ENCODE data around the gene FAM53B. TPM values are rescaled to one million over a fixed set of nuclear protein-coding genes. Genes with fewer than 3 reads are reported as not detected.

Gene FAM53B
- total RNA-seq, 1 experiment from 2014 or later: 6.7 TPM

DNA sequence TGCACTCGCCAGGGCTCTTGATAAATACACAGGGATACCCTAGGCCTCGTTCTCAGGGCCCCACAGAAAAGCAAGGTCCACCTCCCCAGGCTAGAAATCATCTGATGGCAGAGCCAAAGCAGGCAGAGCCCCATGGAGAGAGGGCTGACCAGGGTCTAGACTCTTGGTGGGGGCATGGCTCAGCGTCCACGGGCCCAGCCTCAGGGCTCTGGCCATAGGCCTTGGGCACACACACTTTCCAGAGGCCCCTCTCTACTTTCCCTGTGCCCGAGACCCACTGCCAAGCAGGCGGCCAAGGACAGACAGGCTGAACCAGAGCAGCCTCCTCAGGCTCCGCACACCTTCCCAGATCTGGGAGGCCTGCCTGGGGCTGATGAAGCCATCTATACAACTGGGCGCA is 64.8 kb downstream of the FAM53B start:
- DNase-seq (ENCODE audit: low read depth): no peak

DNA sequence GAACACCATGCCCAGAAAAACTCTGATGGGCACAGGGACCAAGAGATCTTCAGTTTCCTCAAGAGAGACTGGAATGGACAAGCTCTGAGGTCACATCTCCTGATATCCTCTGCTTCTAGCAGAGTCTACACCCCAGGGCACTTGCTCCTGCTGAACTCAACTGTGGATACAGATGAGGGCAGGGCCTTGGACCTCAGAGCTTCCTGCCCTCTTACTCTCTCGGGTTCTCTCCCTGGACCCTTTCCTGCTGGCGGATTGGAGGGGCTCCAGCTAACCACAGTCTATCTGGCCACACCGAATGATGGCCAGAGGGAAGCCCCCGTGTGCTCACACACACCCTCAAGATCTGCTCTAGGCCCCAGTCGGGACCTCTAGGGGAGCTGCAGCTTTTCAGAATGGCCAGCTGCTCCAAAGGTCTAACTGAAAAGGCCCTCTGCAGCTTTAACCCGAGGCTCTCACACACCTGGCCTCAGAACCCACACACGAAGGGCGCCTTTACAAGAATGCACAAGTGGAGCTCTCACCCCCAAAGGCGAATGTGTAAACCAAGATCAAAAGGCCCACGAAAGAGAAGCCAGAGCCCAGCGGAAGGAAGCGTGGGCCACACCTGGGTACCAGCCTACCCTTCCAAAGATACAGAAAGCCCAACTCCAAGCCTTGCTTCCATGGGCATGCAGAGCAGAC is 65.5 kb downstream of the FAM53B start:
- no peak for DNase-seq (ENCODE audit: low read depth)

DNA sequence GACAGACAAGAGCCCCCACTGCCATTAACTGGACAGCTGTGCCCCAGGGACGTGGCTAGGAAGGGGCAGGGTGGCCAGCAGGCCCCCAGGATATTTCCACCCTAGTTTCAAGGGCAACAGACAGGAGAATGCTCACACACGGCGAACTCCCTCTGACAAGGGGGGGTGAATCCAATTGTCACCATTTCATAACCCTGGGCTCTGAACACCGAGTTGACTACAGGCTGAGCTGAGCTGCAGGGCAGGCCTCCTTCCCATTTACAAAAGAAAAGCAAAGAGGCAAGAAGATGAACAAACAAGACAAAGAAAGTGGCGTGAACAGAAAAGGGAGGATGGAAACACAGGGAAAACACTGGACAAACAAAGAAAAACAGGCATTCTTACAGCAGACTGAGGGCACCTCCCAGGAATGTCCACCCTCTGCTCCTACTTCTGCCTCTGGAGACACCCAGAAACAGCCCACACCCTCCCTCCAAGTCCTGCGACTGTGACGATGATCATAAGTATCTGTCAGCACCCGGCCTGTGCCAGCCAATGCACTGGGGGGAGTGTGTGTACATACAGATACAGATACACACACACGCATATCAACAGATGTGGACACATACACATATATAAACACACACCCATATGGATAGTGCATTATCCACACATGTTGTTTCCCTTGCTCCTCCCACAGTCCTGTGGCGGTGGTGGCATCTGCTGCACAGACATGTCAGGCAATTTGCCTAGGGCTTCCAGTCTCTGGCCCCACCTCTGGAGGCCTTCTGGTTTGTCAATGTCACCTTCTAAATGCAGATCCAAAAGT is 66.2 kb downstream of the FAM53B start:
- DNase-seq (ENCODE audit: low read depth): no peak

DNA sequence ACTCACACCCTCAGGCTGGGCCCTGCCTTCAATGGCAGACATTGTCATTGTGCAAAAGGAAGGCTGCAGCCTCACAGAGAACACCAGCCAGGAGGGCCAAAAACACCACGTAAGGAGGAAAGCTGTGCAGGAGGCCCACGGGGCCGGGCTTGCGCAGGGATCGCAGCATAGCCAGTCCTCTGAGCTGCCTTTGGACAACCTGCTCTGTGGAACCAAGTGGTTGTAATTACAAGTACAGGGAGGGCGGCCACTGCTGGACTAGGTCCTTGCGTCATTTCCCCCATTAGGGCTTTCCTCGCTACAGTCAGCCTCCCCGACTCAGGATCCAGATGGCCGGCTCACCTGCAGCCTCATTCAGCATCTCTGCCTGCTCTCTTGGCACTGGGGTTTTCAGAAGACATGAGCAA is 66.9 kb downstream of the FAM53B start:
- no peak for DNase-seq (ENCODE audit: low read depth)

DNA sequence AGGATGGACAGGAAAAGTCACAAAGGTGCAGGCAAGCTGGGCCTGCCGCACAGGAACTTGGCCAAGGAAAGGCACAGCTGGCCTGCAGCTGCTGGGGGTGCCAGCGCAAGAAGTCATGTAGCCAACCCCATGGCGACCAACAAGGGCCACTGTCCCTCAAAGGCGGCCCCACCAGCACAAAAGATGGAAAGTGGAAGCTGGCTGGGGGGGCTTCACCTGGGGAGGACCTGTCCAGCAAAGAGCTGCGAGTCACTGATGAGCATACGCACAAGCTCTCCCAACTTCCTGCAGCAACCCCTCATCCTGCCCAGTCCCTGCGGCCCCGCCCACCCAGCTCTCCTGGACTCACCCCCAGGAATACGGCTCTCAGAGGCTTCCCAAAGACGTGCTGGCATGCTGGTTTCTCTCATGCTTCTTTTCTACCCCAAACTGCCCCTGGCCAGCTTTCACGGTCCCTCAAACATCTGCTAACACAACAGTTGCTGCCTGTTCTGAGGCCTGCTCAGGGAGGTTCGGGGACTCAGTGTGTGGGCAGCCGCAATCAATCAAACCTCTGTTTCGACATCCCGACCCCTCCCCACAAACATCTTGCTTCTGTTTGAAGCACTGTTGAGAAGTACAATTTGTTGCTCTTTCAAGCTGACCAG is 67.6 kb downstream of the FAM53B start:
- DNase-seq (ENCODE audit: low read depth): no peak

DNA sequence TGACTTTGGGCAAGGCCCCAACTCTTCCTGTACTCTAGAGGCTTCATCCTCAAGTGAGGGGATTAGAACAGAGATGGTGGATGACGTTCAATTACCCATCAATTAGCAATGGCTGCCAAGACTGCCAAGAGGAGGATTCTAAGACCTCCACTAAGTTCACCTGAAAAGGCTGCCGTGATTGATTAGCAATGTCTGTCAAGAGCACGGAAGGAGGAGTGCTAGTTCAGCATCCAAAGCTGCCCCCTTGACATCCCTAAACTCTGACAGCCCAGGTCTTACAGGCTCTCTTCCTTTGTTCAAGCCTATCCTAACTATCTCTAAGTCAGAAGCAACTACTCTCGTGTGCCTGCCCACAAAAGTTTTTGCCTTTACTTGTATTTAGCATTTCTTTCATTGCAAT is 68.4 kb downstream of the FAM53B start:
- no peak for DNase-seq (ENCODE audit: low read depth)

DNA sequence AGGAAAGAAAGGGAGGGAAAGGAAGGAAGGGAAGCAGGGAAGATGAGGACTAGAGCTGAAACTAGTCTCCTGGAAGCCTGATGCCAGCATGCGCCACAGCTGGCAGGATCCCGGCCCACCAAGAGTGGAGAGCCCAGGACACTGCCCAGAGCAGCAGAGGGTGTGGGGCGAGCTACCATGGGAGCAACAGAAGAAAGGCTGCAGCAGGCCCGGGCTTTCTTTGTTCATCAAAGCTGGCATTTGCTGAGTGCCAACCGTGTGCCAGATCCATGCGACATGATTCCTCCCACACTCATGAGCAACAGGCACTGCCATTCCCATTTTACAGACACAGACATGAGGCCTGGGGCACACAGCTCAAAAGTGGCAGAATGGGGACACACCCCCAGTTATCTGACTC is 68.9 kb downstream of the FAM53B start:
- DNase-seq (ENCODE audit: low read depth): no peak

DNA sequence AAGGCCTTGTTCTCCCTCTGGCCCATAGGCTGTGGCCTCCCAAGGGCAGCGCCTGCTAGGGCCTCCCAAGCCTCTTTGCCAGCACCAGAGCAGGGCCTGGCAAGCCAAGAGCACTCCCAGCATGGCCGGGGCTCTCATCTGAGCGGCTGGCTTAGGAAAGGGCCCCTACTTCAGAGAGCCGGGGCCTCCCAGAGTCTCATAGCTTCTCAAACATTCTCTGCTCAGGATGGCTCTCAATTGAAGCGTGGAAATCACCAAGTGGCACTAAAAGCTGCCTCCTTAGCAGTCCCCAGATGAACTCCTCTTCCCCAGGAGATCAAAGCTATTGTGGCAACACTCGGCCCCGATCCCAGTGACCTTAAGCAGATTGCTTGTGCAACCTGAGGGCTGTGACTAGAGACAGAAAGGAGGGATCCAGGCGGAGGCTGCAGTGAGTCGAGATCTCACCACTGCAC is 69.4 kb downstream of the FAM53B start:
- no peak for DNase-seq (ENCODE audit: low read depth)

DNA sequence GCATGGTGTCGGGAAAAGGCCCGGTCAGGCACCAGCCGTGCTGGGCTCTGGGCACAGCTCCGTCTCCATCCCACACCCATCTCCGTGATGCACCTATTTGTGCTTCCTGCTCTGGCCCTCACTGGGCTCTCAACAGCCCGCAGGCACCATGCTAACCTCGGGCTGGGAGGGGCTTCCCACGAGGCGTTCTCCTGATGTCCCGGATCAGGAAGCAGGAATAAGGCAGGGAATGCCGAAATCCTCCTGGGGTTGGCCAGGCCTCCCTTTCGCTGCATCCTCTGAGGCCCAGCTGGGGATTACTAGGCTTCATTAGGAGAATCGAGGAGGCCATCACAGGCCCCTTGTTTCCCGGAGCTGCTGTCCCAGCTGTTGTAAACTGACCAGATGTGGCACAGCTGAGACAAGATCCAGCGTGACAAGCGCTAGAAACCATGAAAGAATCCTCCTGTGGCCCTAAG is 72.0 kb downstream of the FAM53B start:
- DNase-seq (ENCODE audit: low read depth): no peak

DNA sequence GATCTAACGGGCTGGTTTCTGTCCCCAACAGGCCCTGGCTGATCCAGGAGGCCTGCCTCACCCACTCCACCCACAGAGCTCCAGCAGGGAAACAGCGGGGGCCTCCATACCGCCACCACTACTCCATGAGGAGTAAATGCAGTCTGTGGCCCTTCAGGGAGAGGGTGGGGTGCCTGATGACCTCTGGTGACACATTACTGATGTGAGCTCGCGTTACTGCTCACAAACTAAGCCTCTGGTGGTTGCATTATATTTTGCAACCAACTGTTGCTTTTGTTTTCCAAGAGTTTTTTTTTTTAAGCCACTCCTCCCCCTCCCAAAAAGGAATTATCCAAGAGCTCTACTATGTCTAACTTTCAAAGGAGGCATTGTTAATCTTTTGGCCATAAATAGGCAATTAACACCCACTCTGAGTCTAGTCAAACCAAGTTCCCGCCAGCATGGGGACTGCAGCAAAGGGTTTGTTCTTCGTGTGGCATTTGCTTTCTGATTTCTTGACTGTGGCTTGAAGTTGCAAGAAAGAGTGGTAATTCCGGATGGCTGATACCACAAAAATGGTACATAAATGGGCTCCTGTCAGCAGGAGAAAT is 72.6 kb downstream of the FAM53B start:
- peak; percentile 30 for DNase-seq (ENCODE audit: low read depth)

DNA sequence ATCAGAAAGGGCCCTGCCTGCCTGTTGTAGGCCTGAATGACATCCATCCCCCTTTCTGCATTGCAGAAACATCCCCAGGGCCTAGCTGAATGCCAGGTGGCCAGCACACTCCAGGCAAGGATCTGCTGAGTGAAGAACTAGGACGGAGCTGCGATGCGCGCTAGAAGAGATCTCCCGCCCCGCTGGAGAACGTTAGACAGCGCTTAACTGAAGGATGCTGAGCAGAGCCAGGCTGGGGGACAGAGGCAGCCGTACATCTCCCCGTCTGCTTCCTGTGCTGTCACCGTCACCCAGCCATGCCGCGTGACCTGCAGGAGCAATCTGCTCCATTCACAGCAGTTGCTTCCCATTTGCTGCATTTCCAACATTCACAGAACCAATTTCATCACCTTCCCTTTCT is 73.3 kb downstream of the FAM53B start:
- DNase-seq (ENCODE audit: low read depth): no peak

DNA sequence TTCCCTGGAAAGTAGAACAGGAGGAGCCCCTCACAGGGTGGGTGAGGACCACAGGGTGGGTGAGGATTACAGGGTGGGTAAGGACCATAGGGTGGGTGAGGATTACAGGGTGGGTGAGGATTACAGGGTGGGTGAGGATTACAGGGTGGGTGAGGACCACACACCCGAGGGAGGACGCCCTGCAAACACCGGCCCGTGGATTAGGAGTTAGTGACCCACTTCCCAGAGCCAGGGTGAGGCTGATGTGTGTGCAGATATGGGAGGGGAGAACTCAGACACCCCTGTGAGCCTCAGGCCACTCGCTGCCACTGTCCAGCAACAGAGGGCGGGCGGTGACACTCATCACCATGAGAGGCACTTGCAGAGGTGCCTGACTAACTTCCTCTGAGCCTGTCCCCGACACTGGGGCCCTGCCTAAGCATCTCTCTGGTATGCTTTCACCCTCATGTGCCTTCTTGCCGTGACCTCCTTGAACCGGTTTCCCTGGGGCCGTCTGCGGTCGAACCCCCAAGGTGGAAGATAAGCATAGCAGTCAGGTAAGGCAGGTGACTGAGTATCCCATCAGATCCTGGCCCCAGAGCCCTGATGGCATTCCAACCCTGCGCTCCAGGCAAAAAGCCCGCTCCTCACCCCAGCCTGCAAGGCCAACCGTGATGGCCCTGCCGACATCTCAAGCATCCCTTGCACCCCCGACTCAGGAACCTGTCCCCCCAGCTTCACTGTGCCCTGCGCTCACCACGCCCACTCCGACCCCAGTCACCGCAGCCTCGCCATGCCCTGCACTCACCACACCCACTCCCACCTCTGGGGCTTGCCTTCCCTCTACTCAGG is 74.1 kb downstream of the FAM53B start:
- DNase-seq (ENCODE audit: low read depth): no peak

DNA sequence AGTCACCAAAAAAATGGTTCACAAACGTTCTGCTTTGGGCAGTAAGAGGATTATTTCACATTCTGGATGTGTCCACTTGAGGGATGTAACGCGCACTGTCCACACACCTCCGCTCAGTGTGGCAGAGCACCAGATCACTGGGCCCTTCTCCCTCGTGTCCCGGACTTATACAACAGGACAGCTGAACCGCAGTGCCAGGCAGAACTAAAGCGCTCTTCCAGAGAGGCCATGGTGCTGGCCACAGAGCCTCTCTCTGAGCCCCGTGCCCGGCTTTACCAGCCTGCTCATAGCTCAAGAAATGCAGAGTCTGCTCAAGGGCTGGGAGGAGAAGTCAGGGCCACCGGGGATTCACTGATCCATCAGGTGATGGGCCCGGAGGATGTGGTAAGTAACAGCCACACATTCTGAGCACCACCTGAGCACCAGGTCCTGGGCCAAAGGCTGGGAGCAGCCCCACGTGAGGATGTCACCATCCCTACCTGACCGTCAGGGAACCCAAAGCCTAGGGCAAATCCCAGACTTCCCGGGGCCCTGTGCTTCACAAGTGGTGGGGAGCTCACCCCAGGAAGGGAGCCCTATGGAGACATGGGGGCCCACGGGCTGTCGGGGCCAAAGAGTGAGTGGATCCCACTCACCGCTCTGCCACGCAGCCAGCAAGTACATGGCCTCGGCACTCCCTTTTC is 74.9 kb downstream of the FAM53B start:
- DNase-seq (ENCODE audit: low read depth): no peak

DNA sequence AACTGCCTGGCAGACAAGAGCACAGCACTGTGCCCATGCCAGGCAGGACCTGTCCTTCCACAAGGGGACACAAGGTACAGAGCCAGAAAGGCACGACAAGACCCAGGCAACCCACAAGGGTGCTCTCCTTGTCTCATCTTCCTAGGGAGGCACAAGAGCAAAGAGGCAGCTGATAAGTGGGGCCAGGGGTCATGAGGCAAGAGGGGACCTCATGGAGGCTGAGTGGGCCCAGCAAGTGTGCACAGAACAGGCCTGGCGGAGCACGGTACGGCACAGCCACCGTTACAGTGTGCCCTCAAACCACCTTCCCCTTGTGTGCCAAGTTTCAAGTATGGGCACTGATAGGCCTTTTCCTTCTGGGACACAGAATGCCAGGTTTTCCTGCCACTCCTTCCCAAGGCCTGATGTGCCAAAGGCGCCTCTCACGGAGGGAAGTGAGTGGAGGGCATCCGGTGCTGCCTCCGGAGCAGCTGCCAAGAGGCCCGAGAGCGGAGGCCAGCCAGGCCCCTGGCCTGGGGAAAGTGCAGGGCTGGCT is 75.6 kb downstream of the FAM53B start:
- no peak for DNase-seq (ENCODE audit: low read depth)

DNA sequence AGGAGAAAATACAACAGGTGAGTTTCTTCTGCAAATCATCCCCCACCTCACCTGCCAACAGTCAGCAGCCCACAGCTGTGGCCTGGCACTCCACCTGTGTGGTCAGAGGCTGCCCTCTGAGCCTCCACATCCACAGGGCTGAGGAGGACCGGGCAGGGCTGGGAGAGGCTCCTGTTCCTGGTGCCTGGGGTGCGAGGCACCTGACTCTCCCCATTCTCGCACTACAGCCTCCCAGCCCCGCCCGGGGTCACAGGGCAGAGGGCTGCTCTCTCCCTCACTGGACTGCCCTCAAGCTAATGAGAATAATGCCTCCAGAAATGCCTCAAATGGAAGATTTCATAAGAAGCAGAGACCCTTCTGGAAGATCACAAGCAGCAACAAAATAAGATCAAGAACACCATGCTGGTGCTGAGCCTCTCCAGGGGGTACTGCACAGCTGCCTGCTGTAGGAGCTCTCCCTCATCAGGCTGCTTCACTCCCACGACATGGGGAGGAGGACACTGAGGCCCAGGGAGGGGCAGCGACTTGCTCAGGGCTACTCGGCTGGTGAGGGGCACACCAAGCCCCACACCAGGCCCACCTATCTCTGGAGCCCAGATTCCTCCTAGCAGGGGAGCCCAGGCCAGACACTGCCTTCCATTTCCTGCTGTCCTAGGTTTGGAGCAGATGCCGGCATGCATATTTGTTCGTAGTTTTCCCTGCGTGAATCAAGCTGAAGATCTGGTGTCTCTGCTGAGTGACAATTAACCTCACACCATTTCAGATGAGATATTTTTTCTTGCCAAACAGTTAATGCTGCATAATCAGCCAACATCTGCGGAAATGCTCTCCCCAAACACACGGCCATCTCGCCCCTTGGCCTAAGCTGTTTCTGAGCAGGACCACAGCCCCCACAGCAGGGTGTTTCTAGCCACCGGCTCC is 76.5 kb downstream of the FAM53B start:
- DNase-seq (ENCODE audit: low read depth): no peak

DNA sequence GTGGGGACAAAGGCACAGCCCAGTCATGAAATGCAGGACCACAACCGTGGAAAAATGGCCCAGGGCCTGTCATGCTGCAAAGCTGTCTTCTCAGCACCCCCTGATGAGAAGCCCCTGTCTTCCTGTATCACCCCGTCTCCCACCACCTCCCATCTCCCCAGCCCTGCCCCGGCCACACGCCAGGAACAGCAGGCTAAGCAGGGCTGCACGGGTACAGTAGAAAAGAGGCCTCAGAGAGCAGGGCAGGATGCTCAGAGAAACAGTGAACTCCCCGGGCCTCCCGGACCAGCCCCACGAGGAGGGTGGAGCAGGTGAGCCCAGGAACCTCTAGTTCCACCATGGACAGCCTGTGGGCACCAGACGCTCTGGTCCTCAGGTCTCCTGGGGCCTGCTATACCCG is 77.7 kb downstream of the FAM53B start:
- no peak for DNase-seq (ENCODE audit: low read depth)

DNA sequence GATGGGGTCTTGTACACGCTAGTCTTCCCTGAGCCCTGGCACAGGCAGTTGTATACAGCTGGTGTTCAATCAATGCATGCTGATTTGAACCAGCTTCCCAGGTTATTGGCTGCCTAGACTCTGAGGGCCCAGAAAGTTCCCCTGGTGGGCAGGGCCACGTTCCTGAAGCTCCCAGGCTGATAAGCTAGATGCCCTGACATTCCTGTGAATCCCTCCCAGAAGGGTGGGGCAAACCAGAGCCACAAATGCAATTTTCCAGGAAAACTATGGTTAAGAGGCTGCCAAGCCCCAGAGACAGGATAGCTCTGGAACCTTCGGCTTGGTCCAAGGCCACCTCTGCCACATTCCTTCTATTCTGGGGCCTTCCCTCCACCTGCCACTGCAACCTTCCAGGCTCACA is 78.2 kb downstream of the FAM53B start:
- DNase-seq (ENCODE audit: low read depth): no peak

DNA sequence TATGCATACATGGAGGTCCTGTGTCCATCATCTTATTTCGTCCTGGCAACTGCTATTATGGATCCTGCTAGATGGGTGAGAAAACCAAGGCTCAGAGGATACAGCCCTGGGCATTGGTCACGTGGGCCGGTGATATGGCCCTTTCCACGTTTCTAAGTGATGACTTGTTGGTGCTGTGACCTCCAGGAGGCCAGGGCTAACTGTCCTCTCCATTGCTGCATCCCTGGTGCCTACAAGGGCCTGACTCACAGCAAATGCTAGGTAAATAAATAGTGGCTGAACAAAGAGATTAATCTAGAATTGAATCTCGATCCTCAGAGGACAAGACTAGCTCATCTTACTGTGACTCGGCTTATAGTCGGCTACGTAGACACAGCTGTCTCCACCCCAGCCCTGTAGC is 78.6 kb downstream of the FAM53B start:
- DNase-seq (ENCODE audit: low read depth): no peak

DNA sequence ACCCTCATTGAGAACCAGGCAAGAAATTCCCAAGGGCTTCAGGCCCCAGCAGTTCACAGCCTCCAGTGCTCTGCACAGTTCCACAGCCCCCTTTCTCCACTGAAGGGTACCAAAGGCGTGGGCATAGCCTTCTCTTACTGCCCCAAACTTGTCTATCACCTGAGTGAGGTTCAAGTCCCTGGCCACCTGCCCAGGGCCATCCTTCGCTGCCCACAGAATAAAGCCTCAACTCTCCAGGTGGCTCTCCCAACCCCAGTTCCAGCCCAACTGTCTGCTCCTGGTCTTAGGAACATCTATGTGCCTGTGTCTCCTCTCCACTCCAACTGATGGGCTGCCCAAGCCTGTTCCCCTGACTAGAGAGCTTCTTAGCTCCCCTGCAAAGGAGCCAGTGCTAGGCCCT is 79.1 kb downstream of the FAM53B start:
- DNase-seq (ENCODE audit: low read depth): no peak
